Stimulated activated naive CD8-positive, alpha-beta T cell treated with anti-CD3 and anti-CD28 coated beads, Interleukin-15, Interleukin-2, amounts not matched to agents 100 ng/mL and 50 ng/mL, for 24 hours (primary cell): ENCODE measurements around the gene PHACTR3.

Experiments used
- H3K27ac Mint-ChIP-seq: one replicate; pipeline ENCODE4 v1.8.0; 2021; ENCODE audit warnings: mild to moderate bottlenecking, mixed read lengths
- H3K27me3 Mint-ChIP-seq: one replicate; pipeline ENCODE4 v1.8.0; 2021; ENCODE audit warnings: mixed read lengths
- H3K36me3 Mint-ChIP-seq: one replicate; pipeline ENCODE4 v1.8.0; 2021; ENCODE audit warnings: low read depth, mixed read lengths
- H3K4me1 Mint-ChIP-seq: one replicate; pipeline ENCODE4 v1.8.0; 2021; ENCODE audit warnings: low read depth, mixed read lengths
- H3K4me3 Mint-ChIP-seq: one replicate; pipeline ENCODE4 v1.8.0; 2021; ENCODE audit warnings: mild to moderate bottlenecking, mixed read lengths
- H3K9me3 Mint-ChIP-seq: one replicate; pipeline ENCODE4 v1.8.0; 2021; ENCODE audit warnings: mixed read lengths

The PHACTR3 gene

GRCh38 chr20:59568509-59569024 lies 35.8 kb upstream of the PHACTR3 start:
- Mint-ChIP-seq H3K4me3 (no peak overlapping the region), H3K4me1 (peaks cover 5% of the 10 kb centered on the region), H3K9me3 (no peaks in the 10 kb centered on the region), H3K27me3 (peaks cover 18% of the 10 kb centered on the region), H3K36me3 (no peaks in the 10 kb centered on the region), H3K27ac (no peak overlapping the region)

GRCh38 chr20:59569305-59569704 lies 35.0 kb upstream of the PHACTR3 start:
- no peak overlapping the region for H3K4me3 Mint-ChIP-seq
- no peaks in the 10 kb centered on the region for H3K9me3 Mint-ChIP-seq
- H3K27ac Mint-ChIP-seq = no peak overlapping the region
- H3K27me3 Mint-ChIP-seq = peaks cover 18% of the 10 kb centered on the region
- H3K36me3 Mint-ChIP-seq = no peaks in the 10 kb centered on the region
- H3K4me1 Mint-ChIP-seq = peaks cover 5% of the 10 kb centered on the region

- Mint-ChIP-seq H3K9me3 (no peaks in the 10 kb centered on the region), H3K4me1 (peaks cover 5% of the 10 kb centered on the region), H3K36me3 (no peaks in the 10 kb centered on the region), H3K27me3 (peaks cover 28% of the 10 kb centered on the region), H3K27ac (no peak overlapping the region), H3K4me3 (no peak overlapping the region)
Observed at GRCh38 chr20:59571151-59571550, 33.2 kb upstream of the PHACTR3 start.

GRCh38 chr20:59571551-59572314 lies 32.6 kb upstream of the PHACTR3 start:
- Mint-ChIP-seq H3K9me3 (no peaks in the 10 kb centered on the region), H3K27ac (no peak overlapping the region), H3K4me3 (peak overlapping the region; percentile 47), H3K27me3 (peaks cover 34% of the 10 kb centered on the region), H3K36me3 (no peaks in the 10 kb centered on the region), H3K4me1 (peaks cover 5% of the 10 kb centered on the region)

DNA sequence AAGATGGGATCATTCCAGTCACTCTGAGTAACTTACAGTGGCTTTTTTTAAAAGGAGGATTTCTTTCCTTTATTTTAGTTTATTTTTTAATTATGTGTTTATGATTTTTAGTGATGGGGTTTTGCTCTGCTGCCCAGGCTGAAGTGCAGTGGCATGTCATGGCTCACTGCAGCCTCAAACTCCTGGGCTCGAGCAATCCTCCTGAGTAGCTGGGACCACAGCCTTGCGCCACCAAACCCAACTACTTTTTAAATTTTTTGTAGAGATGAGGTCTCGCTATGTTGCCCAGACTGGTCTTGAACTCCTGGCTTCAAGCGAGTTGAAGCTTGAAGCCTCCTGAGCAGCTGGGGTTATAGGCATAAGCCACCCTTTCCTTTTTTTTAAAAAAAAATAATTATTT lies 31.8 kb upstream of the PHACTR3 start:
- H3K4me1 Mint-ChIP-seq = peaks cover 5% of the 10 kb centered on the region
- no peaks in the 10 kb centered on the region for H3K36me3 Mint-ChIP-seq
- no peaks in the 10 kb centered on the region for H3K9me3 Mint-ChIP-seq
- no peak overlapping the region for H3K4me3 Mint-ChIP-seq
- H3K27ac Mint-ChIP-seq = no peak overlapping the region
- peaks cover 36% of the 10 kb centered on the region for H3K27me3 Mint-ChIP-seq

GRCh38 chr20:59573837-59574236 lies 30.5 kb upstream of the PHACTR3 start:
- Mint-ChIP-seq H3K36me3 (no peaks in the 10 kb centered on the region), H3K27ac (no peak overlapping the region), H3K4me1 (peaks cover 5% of the 10 kb centered on the region), H3K9me3 (no peaks in the 10 kb centered on the region), H3K27me3 (peaks cover 44% of the 10 kb centered on the region), H3K4me3 (no peak overlapping the region)

- Mint-ChIP-seq H3K9me3 (no peaks in the 10 kb centered on the region), H3K36me3 (no peaks in the 10 kb centered on the region), H3K27me3 (peaks cover 46% of the 10 kb centered on the region), H3K27ac (no peak overlapping the region), H3K4me3 (no peak overlapping the region), H3K4me1 (peaks cover 5% of the 10 kb centered on the region)
Observed at GRCh38 chr20:59574308-59574707, 30.0 kb upstream of the PHACTR3 start.

DNA sequence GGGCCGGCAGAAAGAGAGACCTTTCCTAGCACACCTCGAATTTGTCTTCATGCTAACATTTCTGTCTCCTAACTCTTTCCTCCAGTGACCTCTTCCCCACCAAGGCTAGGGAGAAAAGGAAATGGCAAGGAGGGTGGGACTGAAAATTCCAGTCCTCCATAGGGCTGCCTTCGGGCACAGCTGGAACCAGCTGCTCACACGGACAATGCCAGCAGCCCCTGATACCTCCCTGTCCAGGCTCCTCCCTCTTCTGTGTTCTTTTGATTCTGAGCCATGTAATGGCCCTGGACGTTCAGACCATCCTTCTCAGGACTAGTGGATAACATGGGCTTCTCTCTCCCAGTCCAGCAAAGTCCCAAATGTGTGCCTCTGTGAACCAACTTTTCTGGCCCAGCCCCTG lies 29.1 kb upstream of the PHACTR3 start:
- H3K36me3 Mint-ChIP-seq = no peaks in the 10 kb centered on the region
- H3K9me3 Mint-ChIP-seq = no peaks in the 10 kb centered on the region
- peaks cover 5% of the 10 kb centered on the region for H3K4me1 Mint-ChIP-seq
- no peak overlapping the region for H3K27ac Mint-ChIP-seq
- no peak overlapping the region for H3K4me3 Mint-ChIP-seq
- H3K27me3 Mint-ChIP-seq = peaks cover 52% of the 10 kb centered on the region

- Mint-ChIP-seq H3K36me3 (no peaks in the 10 kb centered on the region), H3K4me1 (peaks cover 5% of the 10 kb centered on the region), H3K27me3 (peaks cover 52% of the 10 kb centered on the region), H3K4me3 (no peak overlapping the region), H3K27ac (no peak overlapping the region), H3K9me3 (no peaks in the 10 kb centered on the region)
Observed at GRCh38 chr20:59575653-59576052, 28.7 kb upstream of the PHACTR3 start.

DNA sequence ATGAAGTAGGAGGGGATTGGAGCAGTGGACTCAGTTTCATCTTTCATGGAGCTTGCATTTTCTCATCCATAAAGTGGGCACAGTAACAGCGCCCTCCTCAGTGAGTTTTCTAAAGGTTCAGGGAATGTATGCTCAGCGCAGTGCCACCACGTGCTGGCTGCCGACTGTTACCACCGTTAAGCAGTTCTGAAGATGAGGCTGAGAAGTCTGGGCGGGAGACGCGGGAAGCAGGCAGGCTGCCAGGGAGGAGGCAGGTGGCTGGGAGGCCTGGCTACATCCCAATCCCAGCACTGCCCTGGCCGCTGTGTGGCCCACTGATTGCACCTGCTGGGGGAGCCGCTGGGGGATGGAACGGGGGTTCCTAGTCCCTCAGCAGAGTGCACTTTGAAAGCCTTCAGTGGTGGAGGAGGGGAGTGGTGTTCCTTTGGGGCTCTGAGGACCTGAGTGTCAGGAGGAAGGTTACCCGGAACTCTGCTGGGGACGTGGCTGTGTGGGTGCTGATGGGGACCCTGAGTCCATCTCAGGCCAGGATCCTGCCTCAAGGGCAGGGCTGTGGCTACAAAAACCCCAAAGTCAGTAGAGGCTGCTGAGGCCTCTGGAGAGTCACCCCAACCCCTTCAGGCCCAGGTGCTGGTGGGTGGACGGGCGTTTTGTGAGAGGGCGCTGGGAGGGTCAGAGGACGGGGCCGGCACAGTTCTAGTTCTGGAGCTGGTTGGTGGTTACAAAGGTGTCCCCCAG lies 28.0 kb upstream of the PHACTR3 start:
- no peaks in the 10 kb centered on the region for H3K36me3 Mint-ChIP-seq
- H3K4me1 Mint-ChIP-seq = peaks cover 5% of the 10 kb centered on the region
- H3K9me3 Mint-ChIP-seq = no peaks in the 10 kb centered on the region
- peaks cover 47% of the 10 kb centered on the region for H3K27me3 Mint-ChIP-seq
- no peak overlapping the region for H3K27ac Mint-ChIP-seq
- no peak overlapping the region for H3K4me3 Mint-ChIP-seq

GRCh38 chr20:59577037-59577808 lies 27.1 kb upstream of the PHACTR3 start:
- Mint-ChIP-seq H3K4me1 (no peaks in the 10 kb centered on the region), H3K9me3 (no peaks in the 10 kb centered on the region), H3K27me3 (peaks cover 42% of the 10 kb centered on the region), H3K27ac (no peak overlapping the region), H3K4me3 (no peak overlapping the region), H3K36me3 (no peaks in the 10 kb centered on the region)

DNA sequence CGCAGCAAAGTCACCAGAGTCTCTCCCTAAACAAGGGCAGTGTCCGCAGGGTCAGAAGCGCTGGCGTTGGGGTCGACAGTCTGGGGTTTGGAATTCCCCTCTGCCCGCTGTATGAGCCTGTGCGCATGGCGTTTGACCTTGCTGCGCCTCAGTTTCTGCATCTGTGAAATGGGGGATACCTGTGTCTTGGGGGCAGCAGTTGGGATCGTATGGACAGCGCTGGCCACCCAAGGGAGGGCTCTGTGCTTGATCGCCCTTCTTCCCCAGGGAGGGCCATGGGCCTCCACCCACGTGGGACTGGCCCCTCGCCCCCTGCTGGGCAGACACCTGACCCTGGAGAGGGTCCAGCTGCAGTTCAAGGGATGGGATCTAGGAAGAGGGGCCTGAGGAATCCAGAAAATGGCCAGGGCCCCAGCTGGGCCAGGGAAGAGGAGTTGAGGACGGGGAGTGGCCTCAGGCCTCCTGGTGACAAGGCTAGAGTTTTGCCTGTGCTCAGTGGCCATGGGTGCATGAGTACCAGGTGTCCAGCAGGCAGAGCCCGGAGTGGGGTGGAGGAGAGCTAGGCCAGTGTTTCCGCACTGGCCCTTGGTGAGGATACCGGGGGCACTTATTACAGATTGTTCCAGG lies 26.4 kb upstream of the PHACTR3 start:
- H3K9me3 Mint-ChIP-seq = no peaks in the 10 kb centered on the region
- H3K27ac Mint-ChIP-seq = no peak overlapping the region
- H3K27me3 Mint-ChIP-seq = peaks cover 42% of the 10 kb centered on the region
- no peaks in the 10 kb centered on the region for H3K4me1 Mint-ChIP-seq
- no peak overlapping the region for H3K4me3 Mint-ChIP-seq
- no peaks in the 10 kb centered on the region for H3K36me3 Mint-ChIP-seq

DNA sequence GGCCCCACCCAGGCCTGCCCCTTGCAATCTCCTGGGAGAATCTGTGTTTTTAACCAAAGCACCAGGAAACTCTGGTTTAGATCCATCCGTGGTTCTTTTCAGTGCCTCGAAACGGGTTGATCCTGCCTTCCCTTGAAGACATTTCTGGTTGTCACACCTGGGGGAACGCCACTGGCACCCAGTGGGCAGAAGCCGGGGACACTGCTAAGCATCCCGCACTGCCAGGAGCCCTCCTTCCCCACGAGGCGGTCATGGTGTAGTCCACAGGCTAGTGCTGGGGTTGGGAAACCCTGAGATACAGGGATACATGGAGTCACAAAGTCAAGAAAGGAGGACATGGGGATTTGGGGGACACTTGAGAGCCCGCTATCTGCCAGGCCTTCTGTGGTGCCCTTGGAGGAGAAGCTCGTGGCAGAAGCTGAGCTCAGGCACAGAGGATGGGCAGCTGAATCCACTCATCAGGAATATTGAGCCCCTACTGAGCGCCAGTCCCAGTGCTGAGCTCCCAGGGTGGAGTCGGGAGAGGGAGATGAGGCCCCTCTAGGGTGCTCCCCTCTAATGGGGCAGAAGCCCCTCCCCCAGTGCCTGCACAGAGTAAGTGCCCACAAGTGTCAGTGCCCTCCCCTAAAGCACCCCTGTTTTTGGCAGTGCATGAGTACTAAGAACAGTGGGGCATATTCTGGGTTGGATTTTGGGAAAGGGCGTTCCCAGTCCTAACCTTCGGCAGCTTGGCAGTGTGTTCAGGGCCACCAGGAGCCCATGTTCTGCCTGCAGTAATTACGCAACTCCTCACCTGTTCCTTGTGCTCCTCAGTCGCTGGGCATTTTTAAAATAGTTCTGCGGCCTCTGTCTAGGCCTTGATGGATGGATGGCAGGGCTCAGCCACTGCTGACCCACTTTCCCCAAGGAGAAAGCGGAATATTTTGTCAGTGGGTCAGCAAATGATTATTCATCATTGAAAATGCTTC lies 25.6 kb upstream of the PHACTR3 start:
- Mint-ChIP-seq H3K4me1 (no peaks in the 10 kb centered on the region), H3K4me3 (no peak overlapping the region), H3K27ac (no peak overlapping the region), H3K27me3 (peaks cover 42% of the 10 kb centered on the region), H3K9me3 (no peaks in the 10 kb centered on the region), H3K36me3 (no peaks in the 10 kb centered on the region)
